ENCODE measurements around the gene SUSD6.

The SUSD6 gene

DNA sequence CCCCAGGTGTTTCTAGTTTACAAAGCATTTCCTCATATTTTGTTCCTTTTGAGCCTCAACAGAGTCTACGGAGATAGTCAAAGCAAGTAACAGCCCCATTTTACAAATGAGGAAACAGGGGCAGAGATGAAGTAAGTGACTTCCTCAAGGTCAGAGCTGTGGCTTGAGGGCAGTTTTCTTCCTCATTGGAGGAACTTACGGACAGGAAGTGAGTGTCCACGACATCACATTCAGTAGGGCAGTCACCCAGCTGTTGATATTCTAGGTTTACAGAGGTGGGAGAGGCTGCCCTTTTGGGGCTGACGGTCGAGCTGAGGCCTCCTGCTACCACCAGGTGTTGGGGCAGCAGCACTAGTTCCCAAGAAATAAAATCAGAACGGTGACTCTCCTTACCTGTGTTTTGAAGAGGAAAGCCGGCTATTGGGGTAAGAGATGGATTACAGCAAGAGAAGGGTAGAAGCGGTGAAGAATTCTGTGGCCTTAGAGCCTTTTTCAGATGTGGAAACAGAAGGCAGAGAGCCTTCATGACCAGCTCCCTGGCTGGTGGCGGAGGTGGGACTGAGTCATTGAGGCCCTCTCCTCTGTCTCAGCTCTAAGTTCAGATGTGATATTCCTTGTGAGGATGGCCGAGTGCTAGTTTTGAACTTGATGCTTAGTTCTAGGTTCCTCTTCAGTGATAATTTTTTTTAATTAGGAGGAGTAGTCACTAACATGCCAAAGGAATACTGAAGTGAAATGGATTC is 41.7 kb downstream of the SUSD6 start:
- peak; percentile 26 for DNase-seq

DNA sequence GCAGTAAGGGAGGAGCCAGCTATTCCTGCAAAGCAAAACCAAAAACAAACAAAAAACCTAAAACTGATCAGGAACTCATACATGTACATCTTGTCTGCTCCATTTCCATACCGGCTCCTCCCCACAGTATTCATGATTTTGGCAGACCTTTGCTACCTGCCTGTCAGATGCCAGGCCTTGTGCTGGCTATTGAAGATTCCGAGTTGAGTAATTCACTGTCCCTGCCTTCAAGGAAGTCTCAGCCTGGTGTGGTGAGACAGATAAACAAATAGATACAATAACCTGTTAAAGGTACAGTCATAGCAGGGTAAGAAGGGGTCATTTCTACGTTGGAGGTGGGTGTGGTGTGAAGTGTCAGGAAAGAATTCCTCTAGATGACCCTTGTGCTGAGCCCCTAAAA is 42.7 kb downstream of the SUSD6 start:
- no peak for DNase-seq

DNA sequence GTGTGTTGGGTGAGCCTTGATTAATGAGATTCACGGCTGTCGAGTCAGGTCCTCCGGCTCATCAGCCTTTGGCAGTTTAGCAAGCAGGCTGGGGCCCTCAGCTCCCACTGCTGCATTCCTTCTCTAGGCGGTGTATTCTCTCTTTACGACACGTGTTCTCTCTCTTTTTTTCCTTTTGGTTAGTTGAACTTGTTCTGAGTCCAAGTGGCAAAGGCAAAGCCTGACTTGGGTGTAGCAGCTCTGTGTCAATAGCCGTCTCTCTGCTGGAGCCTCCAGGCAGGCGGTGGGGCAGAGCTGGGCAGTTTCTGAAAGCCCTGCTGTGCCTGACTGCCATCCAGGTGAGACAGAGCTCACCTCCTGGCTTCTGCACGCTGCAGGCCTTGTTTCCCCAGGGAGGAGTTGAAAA is 46.6 kb downstream of the SUSD6 start:
- DNase-seq = no peak

DNA sequence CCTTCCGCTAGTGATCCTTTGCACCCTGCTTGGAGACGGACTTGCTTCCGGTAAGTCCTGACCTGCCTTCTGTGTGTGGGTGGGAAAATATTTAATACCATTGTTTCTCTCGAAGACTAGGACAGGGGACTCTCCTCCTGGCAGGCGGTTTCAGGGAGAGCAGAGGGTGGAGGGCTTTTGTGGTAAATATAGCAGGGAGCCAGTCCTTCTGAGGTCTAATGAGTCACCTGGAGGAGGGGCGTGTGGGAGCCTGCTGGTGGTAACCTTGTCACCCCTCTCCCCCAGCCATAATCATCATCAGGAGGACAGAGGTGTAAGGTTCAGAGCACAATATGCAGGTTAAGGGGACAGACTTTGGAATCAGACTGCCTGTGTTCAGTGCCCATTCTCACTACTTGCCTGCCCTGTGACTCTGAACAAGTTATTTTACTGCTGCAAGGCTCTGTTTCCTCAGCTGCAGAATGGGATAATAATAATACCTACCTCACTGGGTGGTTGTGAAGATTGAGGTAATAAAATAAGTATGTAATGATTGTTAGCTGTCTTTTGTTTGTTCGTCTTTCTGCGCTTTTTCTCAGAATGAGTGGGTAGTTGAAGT is 47.4 kb downstream of the SUSD6 start:
- no peak for DNase-seq

DNA sequence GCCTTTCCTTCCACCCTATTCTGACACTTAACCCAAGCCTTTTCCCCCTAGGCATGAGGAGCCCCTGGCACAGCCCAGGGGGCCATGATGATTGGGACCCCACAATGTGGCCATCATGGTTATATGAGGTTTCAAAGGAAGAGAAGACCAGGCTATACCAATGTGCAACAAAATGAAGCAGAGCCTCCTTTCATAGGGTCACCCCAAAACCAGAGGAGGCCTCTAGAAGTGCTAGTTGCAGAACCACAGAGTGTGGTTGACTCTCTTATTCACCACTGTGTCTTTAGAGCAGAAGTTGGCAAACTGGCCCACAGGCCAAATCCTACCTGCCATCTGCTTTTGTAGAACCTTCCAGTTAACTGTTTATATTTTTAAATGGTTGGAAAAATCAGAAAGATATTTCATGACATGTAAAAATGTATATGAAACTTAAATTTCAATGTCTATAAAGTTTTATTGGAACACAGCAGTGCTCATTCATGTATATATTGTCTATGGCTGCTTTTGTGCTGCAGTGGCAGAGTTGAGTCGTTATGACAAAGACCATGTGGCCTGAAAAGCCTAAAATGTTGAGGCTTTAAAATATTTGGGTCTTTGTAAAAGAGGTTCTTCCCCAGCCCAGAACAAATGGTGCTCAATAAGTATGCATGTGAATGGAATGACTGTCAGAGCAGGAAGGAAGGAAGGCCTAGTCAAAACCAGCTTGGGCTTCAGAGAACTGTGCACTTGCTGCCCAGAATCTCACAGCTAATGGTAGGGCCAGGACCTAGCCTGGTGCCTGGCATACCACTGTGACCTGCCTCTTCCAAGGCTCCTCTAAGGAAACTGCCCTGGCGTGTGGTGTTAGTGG is 49.2 kb downstream of the SUSD6 start:
- no peak for DNase-seq

DNA sequence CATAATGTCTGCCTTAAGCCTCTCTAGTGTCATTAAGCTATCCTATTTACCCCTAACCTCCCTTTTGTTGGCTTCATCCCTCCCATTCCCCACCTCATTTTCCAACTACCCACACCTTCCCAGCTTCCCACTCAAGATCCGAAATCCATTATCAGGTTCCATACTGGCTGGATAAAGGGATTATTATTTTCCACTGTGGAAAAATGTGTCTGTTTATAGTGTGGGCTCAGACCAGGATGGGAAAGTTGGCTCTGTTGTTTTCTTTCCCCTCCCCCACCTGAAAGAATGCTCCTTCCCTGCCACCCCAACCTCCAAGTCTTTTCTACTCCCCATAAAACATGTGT is 49.8 kb downstream of the SUSD6 start:
- no peak for DNase-seq

DNA sequence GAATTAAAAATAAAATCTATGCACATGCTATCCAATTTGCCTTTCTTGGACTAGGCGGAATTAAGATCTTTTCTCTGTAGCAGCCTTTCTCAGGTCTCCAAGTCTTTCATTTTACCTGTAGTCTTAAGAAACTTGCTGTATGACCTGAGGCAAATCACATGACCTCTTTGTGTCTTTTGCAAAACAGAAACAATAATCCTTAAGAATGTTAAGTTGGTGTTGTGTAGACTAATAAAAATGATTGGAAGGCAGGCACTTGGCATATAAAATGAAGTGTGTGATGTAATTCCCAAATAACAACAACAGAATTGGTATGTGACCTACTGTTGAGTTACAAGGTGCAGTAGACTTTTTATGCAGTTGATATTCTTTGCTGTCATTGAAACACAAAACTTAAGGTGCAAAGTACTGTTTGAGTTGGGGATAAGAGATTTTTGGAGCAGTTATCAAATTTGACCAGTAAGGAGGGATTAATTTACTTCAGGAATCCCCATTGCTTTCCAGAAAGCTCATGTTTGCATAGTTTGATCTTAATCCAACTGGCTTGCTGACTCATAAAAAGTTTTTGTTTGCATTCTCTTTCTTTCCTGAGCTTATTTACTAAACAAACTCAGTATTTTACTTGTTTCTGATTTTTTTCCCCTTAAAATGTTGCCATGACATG is 51.4 kb downstream of the SUSD6 start:
- DNase-seq = no peak

DNA sequence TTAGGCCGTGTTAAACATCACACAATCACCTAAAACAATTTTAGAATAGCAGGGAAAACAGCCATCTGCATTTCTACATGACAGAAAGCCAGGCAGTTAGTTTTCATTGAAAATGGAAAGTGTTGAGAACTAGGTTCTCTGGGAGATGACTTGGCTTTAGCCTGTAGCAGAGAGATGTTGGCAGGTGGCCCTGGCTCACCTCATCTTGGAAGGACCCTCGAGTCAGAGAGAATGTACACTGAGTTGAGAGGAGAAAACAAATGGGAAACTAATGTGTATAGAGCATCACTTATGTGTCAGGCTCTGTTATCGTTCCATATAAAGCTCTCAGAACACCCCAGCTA is 51.9 kb downstream of the SUSD6 start:
- DNase-seq = no peak

DNA sequence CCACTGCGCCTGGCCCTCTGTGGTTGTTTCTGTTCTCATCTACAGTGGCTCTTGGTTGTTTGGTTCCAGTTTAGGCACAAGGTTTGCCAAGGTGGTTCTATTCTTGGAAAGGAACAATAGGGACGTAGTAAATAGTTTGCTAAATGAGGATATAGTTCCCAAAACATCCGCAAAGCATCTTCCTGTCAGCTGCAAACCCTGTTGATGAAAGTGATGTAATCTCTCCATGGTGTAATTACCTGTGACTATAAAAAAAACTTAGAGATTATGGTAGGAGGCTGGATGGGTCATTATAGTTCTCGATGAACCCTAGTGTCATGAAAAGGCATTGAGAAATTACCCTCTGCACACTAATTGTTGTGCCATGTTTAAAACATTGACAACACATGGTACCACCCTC is 52.9 kb downstream of the SUSD6 start:
- no peak for DNase-seq

DNA sequence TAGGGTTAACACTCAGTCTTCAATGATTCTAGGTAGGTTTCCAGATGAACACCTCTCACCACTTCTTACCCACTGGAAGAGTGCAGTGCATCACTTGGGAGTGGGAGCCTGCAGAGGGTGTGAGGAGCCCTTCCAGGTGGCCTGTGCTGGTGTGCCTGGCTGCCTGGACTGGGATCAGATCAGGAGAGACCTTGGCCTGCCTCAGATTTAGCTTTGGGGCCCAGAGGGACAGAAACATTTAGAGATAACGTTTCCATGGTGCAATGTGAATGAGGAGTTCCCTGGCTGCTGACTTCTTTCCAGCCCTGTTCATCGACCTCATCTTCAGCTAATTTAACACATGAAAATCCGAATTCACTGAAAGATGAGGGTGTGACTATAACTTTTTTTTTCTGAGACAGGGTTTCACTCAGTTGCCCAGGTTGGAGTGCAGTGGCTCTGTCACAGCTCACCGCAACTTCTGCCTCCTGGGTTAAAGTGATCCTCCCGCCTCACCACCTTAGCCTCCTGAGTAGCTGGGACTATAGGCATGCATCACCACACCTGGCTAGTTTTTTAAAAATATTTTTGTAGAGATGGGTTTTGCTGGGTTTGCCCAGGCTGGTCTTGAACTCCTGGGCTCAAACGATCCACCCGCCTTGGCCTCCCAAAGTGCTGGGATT is 53.6 kb downstream of the SUSD6 start:
- no peak for DNase-seq

DNA sequence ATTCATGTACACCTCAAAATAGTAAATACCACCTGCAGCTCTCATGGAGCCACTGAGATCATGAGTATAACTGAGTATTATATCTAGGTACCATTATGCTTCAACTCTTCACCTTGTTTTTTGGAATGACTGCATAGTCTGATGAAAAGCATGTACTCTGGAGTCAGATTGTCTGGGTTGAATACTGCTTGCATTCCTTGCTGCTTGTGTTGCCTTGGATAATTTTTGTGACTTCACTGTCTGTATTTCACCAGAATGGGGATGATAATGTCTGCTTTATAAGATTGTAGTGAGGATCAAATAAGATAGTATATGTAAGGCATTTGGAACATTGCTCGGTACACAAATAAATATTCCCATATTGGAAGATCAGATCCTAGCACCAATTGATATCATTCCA is 54.2 kb downstream of the SUSD6 start:
- no peak for DNase-seq

DNA sequence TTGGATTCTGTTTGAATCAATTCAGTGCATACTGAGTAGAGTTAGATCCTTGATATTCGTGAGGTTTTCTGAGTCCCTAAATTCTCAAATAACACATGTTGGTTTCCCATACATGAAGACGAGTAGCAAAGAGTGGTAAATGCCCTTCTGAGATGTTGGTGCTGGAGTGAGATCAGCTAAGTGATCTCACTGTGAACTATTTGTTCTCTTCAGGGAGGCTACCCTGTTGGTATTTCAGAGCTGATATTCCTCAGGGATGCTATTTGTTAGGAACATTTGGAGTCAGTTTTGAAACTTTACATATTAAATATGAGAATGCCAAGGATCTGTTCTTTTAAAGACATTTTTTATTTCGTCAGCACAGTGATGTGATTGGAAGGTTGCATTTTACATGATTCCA is 54.7 kb downstream of the SUSD6 start:
- no peak for DNase-seq

DNA sequence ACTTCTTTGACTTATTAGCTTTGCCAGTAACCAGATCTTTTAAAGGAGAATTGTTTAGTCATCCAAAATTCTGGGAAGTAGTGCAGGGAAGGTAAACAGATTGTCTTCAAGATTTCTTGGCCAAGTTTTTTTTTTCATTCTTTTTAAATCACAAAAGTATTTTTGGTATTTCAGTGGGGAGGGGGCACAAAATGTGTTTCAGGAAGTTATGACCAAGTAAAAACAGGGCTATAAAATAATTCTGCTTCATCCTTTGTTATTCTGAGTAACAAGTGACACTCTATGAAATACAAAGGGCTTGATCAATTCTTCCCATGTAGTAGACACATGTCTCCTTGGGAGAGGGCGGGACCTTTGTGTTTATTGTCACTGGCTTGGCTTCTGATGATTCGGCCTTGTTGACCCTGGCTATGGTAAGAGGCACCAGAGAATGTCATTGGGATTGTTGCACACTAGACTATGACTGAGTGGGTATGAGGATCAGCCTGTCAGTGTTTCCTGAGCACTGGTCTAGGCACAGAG is 55.4 kb downstream of the SUSD6 start:
- no peak for DNase-seq

DNA sequence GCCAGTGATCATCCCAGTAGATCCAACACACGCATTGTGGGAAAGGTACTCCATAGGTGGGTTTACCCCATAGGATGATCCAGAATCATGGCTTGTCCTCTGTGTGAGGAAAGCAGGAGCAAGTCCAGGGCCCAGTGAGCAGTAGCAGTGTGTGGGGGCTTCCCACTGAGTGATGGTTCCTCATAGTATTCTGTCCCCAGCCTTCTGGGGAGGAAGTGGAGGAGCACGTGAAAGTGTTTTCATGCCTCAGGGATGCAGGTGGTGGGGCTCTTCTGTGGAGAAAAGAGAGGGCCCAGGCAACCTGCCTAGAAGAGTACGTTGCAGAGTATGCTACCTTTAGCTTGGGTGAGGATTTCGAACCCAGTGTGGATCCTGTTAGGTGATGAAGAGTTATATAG is 56.5 kb downstream of the SUSD6 start:
- no peak for DNase-seq

DNA sequence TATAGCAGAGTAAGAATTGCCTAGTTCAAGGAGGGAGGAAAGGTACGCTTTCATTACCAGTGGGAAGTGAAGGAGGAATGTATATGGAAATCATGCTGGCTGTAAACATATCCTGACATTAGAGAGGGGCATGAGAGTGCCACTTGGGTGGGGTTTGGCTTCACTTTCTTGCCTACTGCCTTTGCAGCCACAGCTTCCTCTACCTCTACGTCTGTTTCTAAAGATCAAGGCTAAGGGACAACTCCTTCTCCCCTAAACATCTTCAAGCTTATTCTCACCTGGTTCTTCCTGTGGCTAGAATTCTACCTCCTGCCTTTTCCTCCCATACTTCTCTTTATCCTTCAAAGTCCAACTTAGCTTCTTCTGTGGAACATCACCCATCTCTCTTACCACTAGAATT is 58.0 kb downstream of the SUSD6 start:
- DNase-seq = no peak

DNA sequence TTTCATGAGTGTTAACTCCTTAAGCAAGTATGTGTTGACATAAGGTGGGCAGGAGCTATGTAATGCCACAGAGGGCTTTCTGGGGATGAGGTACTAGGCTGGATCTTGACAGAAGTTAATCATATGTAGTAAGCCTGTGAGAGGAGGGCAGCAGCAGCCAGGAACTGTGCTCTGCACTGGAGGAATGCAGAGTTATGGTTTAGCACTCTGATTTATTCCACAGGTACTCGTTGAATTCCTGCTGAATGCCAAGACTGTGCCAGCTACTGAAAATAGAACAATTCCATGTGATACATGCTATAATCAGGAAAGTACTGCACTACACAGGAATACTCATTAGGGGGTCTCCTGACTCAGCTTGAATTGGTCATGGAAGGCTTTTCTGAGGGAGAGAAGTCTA is 58.7 kb downstream of the SUSD6 start:
- DNase-seq = no peak

DNA sequence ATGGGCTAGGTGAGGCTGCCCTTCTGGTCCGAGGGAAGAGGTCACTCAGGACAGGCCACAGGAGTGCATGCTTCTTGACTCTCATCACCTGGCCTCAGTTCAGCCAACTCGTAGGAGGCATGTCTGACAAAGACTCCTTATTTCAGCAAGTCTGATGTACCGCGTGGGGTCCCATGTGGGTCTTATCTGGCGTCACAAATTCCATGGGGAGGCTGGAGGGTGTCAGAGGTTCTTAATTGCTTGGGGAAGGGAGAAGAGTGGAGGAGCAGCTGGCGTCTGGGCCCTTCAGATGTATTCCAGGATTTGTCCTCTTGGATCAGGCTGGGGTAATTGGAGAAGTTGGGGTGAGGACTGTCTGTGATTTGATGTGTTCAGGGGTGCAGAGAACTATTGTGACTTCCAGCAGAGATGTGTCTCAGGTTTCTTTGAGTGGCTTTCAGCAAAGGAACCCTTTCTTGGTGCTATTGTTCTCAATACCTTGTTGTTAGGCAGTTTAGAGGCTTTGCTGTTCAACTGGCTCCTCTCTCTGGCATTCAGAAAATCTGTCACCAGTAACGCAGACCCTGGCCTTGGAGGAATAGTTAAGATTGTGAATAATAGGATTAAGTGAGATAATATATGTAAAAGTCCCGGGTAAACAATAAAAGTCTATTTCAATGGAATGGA is 60.1 kb downstream of the SUSD6 start:
- DNase-seq = no peak

DNA sequence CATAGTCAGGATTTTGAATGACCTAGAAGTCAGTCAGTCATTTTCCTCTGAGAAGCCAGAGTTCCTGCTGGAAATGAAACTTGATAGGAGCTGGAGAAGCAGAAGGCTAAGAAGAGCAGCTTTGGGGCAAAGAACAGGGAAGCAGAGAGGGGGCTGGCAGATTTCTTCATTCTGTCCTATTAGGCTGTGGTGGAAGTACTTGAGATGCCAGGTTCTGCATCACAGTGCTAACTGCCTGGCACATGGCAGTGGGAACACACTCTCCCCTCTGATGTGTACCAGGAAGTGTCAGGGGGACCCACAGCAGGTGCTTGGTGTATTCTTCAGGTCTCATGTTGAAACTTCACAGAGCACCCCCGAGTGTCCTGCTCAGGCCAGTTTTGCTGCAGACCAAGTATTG is 61.0 kb downstream of the SUSD6 start:
- no peak for DNase-seq

DNA sequence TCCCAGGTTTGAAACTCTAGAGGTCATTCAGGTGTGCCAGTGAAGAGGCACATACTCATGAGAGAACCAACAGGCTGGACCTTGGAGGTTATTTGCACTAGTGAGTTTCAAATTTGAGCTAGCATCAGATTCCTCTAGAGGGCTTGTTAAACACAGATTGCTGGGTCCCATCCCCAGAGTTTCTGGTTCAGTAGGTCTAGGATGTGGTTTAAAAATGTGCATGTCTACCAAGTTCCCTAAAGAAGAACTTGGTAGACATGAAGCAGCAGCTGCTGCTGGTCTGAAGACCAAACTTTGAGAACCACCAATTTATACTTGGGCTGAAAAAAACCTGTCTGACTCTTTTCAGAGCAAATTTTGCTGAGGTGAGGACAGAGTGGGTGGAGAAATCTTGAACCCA is 61.7 kb downstream of the SUSD6 start:
- DNase-seq = no peak

DNA sequence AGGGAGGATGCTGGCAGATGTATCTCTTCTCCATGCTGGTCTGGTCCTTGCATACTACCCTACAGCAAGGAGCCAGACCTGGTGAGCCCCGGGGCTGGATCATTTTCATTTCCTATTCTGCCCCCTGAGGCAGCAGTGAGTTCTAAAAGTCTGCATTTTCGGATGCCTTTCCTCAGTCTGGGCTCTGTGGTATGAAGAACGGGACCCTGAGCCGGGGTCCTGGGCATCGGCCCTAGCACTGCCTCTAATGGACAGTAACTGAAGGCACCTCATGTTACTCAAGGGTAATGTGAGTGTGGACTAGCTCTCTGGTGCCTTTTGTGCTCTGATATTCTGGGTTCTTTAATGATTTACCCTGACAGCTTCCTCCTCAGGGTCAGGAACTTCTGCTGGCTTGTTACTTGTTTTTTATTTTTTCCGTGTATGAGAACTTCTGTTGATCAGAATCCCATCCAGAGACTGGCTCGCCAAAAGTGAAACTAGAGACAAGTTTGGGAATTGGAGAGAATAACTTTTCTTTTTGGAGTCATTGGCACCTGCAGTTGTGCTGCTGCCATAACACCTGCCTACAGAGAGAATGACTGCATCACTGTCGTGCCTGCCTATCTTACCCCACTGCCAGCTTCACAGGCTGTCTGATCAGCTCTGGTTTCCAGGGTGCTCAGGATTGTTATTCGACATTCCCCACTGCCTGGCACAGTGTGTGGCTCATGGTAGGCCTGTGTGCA is 62.3 kb downstream of the SUSD6 start:
- no peak for DNase-seq

DNA sequence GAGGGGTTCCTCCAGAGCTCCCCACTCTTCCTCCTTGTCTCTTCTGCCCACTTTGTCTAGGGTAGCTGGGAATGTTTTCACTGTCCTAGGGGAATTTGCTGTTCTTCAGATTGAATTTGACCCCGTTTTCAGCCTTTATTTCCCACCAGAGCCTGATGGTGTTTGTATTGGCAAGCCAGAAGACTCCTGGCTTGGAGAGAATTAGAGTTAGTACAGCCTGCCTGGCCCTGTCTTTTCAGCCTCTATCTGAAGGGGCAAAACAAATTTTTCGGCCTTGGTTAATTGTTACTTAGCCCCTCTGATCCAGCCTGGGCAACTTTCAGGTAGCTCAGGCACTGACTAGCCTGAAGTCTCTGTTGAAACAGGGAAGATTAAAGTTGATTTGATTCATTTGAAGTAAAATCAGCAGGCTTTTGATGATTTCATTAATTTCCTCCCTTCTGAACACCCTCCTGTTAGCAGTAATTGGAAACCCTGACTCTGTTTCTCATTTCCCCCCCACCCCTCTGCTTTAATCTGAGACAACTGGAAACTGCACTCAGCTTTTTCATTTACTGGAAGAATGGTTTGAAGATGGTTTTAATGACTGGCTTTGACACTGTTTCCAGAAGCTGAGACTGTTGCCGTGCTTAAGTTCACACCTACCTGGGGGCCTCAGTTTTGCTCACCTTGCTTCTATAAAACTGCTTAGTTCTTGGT is 63.3 kb downstream of the SUSD6 start:
- DNase-seq = no peak
